ENCODE results near the gene PPP6R1. TPM values are rescaled to one million over a fixed set of nuclear protein-coding genes. Genes with fewer than 3 reads are reported as not detected.

Gene PPP6R1
- total RNA-seq, 2 experiments from 2014 or later, result 172 to 182 TPM

DNA sequence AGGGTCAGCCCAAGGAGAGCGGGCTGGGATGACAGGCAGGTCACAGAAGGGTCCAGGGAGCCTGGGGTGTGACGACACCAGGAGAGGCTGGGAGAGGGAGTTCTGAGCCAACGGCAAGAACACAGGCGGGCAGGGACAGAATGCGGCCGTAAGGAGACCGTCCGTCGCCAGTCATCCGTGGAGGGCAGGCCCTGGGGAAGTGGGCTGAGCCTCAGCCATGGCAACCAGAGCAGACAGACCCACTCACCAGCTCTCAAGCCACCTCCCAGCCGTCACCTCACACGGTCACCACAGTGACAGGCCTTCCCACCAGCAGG lies 26.6 kb downstream of the PPP6R1 start:
- peaks cover 91% of the 10 kb centered on the region for H3K36me3 Mint-ChIP-seq (ENCODE audit: low read depth)
- ChIA-PET CTCF (no interaction called here), POLR2A (interaction anchor here (1.5 kb wide), 1 partner anchor 27 kb away, joined by 3 read pairs; the partner anchor contains the start of gene PPP6R1)
- Histone ChIP-seq H3K27ac (ENCODE audit: low read depth in 1 of 2, low read length in 2 of 2) (no peak overlapping the region), H3K27me3 (ENCODE audit: control insufficient read depth in 1 of 2, insufficient read depth in 2 of 2, low read length in 2 of 2) (no peaks in the 10 kb centered on the region), H3K4me1 (ENCODE audit: insufficient read depth, low read length) (no peaks in the 10 kb centered on the region), H3K4me3 (ENCODE audit: low read length) (no peak overlapping the region), H3K9me3 (ENCODE audit: control insufficient read depth in 1 of 2, insufficient read depth in 1 of 2, low read length in 2 of 2) (no peaks in the 10 kb centered on the region), H3K36me3 (ENCODE audit: insufficient read depth, low read length) (peaks cover 85% of the 10 kb centered on the region)
- DNase-seq, result no peak
- H3K27ac Mint-ChIP-seq, result no peak overlapping the region
- no peaks in the 10 kb centered on the region for H3K9me3 Mint-ChIP-seq
- no peaks in the 10 kb centered on the region for H3K27me3 Mint-ChIP-seq
- TF ChIP-seq, protein P1, sequence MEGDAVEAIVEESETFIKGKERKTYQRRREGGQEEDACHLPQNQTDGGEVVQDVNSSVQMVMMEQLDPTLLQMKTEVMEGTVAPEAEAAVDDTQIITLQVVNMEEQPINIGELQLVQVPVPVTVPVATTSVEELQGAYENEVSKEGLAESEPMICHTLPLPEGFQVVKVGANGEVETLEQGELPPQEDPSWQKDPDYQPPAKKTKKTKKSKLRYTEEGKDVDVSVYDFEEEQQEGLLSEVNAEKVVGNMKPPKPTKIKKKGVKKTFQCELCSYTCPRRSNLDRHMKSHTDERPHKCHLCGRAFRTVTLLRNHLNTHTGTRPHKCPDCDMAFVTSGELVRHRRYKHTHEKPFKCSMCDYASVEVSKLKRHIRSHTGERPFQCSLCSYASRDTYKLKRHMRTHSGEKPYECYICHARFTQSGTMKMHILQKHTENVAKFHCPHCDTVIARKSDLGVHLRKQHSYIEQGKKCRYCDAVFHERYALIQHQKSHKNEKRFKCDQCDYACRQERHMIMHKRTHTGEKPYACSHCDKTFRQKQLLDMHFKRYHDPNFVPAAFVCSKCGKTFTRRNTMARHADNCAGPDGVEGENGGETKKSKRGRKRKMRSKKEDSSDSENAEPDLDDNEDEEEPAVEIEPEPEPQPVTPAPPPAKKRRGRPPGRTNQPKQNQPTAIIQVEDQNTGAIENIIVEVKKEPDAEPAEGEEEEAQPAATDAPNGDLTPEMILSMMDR (IDR thresholded peaks at IDR 0.05), result no peak
- H3K4me1 Mint-ChIP-seq (ENCODE audit: low read depth), result no peaks in the 10 kb centered on the region
- intact Hi-C loops (cut with DNase I, micrococcal nuclease), result no loop called here
- H3K4me3 Mint-ChIP-seq, result no peak overlapping the region
- no peak for ATAC-seq (ENCODE audit: poor library complexity)

DNA sequence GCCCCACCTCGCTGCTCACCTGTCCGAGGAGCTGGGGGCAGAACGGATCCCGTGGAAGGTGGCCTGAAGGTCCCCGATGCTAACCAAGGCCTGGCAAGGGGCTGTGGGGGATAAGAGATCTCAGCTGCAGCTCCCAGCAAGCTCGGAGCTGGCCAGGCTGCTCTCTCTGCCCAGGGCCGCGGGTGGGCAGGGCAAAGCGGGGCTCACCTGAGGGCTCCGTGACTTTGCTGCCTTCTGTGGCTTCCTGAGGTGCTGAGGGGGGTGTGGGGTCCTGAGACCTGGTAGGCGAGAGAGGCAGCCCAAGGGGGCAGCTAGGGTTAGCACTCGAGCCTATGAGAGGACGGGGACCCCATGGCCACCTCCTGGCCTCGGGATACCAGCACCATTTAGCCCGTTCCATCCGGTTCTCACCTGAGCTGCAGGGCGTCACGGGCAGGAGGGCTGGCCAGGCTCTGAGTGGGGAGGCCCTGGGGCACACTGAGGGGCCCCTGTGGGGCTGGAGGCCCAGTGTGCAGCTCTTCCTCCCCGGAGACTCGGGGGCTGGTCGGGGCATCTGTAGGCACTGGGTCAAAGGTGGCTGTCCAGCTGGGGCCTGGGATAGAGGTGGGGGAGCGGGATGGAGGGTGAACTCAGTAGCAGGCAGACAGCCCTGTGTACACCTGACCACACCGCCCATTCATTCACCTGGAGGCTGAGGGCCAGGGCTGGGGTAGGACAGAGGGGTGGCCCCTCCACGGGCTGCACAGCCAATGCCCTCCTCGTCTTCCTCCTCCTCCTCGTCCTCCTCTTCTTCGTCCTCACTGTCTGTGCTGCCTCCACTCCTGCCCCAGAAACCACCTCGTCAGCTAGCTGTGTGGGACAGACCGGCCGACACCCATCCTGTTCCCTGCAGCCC lies 27.2 kb downstream of the PPP6R1 start:
- peaks cover 91% of the 10 kb centered on the region for H3K36me3 Mint-ChIP-seq (ENCODE audit: low read depth)
- H3K27me3 Mint-ChIP-seq, result no peaks in the 10 kb centered on the region
- Histone ChIP-seq H3K36me3 (ENCODE audit: insufficient read depth, low read length) (peaks cover 84% of the 10 kb centered on the region), H3K27ac (ENCODE audit: low read depth in 1 of 2, low read length in 2 of 2) (no peak overlapping the region), H3K9me3 (ENCODE audit: control insufficient read depth in 1 of 2, insufficient read depth in 1 of 2, low read length in 2 of 2) (no peaks in the 10 kb centered on the region), H3K27me3 (ENCODE audit: control insufficient read depth in 1 of 2, insufficient read depth in 2 of 2, low read length in 2 of 2) (no peaks in the 10 kb centered on the region), H3K4me3 (ENCODE audit: low read length) (no peak overlapping the region), H3K4me1 (ENCODE audit: insufficient read depth, low read length) (no peaks in the 10 kb centered on the region)
- no peak for ATAC-seq (ENCODE audit: poor library complexity)
- TF ChIP-seq, protein P1 (IDR thresholded peaks at IDR 0.05), result no peak
- intact Hi-C loops (cut with DNase I, micrococcal nuclease), result no loop called here
- no peak overlapping the region for H3K4me3 Mint-ChIP-seq
- DNase-seq, result peak in 1 of 14 experiments; percentile 12
- H3K9me3 Mint-ChIP-seq, result no peaks in the 10 kb centered on the region
- no peak overlapping the region for H3K27ac Mint-ChIP-seq
- no peaks in the 10 kb centered on the region for H3K4me1 Mint-ChIP-seq (ENCODE audit: low read depth)
- POLR2A ChIA-PET, result interaction anchor here (1.5 kb wide), 1 partner anchor 27 kb away, joined by 3 read pairs; the partner anchor contains the start of gene PPP6R1
- CTCF ChIA-PET, result no interaction called here

DNA sequence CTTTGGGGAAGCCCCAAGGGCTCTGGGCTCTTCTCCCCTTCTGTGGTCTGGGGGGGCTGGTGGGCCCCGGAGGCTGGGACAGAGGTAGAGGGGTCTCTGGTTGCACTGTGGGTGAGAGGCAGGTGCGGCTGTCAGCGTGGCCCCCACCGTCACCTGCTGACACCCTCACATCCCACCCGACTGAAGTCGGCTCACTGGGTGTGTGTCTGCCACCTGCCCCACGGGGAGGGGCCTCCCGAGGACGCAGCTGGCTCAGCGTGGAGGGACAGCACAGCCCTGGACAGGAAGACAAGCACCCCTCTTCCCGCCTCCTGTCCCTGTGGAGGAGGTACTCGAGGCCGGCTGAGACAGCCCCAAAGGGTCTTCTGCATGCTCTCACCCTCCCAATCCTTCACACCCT lies 28.0 kb downstream of the PPP6R1 start:
- no peak overlapping the region for H3K4me3 Mint-ChIP-seq
- intact Hi-C loops (cut with DNase I, micrococcal nuclease), result no loop called here
- Histone ChIP-seq H3K4me3 (ENCODE audit: low read length) (no peak overlapping the region), H3K9me3 (ENCODE audit: control insufficient read depth in 1 of 2, insufficient read depth in 1 of 2, low read length in 2 of 2) (no peaks in the 10 kb centered on the region), H3K27ac (ENCODE audit: low read depth in 1 of 2, low read length in 2 of 2) (no peak overlapping the region), H3K27me3 (ENCODE audit: control insufficient read depth in 1 of 2, insufficient read depth in 2 of 2, low read length in 2 of 2) (no peaks in the 10 kb centered on the region), H3K4me1 (ENCODE audit: insufficient read depth, low read length) (no peaks in the 10 kb centered on the region), H3K36me3 (ENCODE audit: insufficient read depth, low read length) (peaks cover 75% of the 10 kb centered on the region)
- H3K27ac Mint-ChIP-seq, result no peak overlapping the region
- ChIA-PET POLR2A (interaction anchor here (1.5 kb wide), 1 partner anchor 28 kb away, joined by 3 read pairs; the partner anchor contains the start of gene PPP6R1), CTCF (no interaction called here)
- no peaks in the 10 kb centered on the region for H3K27me3 Mint-ChIP-seq
- no peak for ATAC-seq (ENCODE audit: poor library complexity)
- peaks cover 91% of the 10 kb centered on the region for H3K36me3 Mint-ChIP-seq (ENCODE audit: low read depth)
- no peaks in the 10 kb centered on the region for H3K9me3 Mint-ChIP-seq
- TF ChIP-seq, protein P1 (IDR thresholded peaks at IDR 0.05), result no peak
- peaks cover under 1% of the 10 kb centered on the region for H3K4me1 Mint-ChIP-seq (ENCODE audit: low read depth)
- no peak for DNase-seq

Measured in CD4-positive, alpha-beta T cell (primary cell).